GM19395 (cell line): ENCODE data around the gene PPP1R2C.

Experiments
- ATAC-seq: cut with Tn5 transposase; IDR thresholded peaks from one replicate; pipeline ENCODE4 v1.9.1; 2021; ENCODE audit warnings: mild to moderate bottlenecking, moderate library complexity; ENCODE audit not compliant: unreplicated experiment

The PPP1R2C gene

DNA sequence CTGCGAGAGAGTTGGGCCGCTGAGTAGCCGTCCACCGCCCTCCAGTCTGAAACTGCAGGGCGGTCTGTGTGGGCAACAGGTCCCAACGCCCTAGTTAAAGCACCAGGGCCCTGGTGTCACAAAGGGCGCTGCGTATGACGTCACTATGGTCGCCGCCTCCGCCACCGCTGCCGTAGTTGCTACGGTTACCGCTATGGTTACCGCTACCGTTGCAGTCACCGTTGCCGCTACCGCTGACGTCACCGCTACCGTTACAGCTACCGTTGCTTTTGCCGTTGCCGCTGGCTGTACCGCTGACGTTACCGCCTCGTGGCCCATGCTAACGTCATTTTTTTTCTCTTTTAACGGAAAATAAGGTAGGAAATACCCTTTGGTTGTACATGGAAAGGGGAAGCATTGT is at the start of gene PPP1R2C:
Gene PPP1R2C (minus strand): TSS at position 68 of the 400 bp plus-strand sequence. CDS start 84 bp downstream, outside the sequence.
- ATAC-seq, result no peak

DNA sequence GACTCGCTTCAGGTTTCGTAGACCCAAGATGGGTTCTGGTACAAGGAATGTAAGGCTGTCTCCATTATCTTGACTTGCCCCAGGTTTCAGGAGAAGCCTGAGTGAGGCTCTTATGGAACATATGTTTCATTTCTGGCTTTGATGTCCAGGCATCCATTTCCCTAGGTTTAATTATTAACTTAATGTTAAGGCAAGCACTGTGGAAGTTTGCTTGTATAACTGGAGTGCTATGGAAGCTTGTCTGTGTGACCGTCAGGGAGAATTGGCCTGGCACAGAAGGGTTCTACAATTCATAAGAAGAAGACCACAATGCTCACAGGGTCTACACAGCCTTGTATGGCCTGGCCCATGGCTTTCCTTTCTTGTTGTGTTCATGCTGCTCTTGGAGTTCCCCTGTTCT is 47.2 kb upstream of the PPP1R2C start:
- ATAC-seq, result no peak

DNA sequence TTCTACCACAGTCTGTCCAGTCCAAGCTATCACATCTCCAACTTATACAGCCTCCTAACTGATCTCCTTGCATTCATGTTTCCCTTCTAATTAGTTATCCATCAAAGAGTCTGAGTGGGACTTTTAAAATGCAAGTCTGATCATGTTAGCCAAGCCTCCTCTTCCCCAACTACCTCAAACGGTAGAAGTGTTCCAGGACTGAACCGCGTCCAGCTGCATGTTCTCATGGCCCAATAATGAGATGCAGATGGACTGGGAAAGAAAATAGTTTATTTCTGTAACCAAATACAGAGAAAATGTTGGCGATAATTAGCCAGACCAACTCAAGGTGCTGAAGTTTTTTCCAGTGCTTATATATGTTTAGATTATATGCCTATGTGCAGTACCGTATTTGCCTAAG is 46.6 kb upstream of the PPP1R2C start:
- ATAC-seq, result no peak

DNA sequence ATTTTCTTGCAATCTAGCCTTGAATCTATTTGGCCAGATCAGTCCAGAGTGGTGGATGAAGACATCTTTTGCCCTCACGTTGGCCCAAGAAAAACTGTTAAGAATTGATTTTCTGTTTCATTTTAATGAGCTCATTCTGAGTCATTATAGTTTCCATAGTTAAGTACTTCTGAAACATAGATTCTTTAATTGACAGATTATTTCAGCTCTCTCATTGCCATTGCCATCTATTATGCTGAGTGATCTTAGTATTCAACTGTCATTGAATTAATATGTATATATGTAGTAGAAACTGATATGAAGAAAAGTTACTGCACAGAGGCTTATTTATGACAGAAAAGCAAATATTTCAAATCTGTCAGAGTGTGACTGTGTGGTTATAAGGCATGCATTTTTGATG is 45.5 kb upstream of the PPP1R2C start:
- ATAC-seq, result no peak

DNA sequence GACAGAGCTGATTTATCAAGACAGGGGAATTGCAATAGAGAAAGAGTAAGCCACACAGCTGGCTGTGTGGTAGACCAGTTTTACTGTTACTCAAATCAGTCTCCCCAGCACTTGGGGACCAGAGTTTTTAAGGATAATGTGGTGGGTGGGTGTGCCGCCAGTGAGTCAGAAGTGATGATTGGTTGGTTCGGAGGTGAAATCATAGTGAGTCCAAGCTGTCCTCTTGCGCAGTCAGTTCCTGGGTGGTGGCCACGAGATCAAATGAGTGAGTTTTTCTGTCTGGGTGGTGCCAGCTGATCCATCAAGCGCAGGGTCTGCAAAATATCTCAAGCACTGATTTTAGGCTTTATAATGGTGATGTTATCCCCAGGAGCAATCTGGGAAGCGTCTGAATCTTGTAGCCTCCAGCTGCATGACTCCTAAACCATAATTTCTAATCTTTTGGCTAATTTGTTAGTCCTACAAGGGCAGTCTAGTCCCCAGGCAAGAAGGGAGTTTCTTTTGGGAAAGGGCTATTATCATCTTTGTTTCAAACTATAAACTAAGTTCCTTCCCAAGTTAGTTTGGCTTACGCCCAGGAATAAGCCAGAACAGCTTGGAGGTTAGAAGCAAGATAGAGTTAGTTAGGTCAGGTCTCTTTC is 44.0 kb upstream of the PPP1R2C start:
- no peak for ATAC-seq

DNA sequence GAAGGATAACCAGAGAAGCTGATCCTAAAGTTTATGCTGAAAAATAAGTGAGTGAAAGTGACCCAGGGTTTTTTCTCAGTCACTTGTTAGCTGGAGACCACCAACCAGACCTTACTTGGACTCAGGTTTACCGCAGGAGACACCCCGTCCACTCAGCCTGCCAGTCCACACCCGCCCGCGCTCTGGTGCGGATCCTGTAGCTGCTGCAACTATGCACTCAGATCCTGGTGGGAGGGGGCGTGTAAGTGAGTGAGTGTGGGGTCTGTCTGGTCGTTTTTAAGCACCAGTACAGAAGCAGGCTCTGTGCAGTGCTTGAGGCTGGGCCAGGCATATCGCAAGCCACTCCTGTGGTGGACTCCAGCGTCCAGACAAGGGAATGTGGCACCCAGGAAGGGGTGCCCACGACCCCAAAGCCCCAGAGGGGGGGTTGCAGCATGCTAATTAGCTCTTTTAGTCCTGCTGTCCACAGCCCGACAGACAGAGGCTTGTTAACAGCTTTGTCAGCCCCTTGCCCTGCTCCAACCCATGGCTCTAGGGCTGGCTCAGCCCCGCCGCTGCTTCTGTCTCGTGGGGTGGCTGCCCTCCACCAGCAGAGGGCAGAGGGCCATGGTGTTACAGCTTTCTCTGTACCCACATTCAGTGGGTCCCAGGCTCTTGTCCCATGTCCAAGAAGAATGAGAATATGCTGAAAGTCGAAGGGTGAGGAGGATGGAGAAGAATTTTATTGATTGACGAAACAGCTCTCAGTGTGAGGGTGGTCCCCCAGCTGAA is 40.4 kb upstream of the PPP1R2C start:
- no peak for ATAC-seq

DNA sequence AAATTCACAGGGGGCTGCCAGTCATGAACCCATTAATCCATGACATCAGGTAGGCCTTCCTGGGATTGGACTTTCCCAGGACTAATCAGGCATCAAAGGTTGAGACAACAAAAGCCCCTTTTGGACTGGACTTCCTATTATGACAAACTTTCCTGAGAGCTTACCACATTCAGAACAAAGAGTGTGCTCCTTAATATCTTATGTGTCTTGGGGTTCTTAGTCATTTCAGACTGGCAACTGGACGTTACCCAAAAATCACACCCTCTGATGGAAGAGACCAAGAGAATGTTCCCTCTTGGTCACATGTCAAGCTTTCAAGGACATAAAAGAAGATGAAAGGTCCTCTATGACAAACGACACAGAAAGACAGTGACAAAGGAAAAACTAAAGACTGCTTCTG is 31.6 kb upstream of the PPP1R2C start:
- ATAC-seq, result no peak

DNA sequence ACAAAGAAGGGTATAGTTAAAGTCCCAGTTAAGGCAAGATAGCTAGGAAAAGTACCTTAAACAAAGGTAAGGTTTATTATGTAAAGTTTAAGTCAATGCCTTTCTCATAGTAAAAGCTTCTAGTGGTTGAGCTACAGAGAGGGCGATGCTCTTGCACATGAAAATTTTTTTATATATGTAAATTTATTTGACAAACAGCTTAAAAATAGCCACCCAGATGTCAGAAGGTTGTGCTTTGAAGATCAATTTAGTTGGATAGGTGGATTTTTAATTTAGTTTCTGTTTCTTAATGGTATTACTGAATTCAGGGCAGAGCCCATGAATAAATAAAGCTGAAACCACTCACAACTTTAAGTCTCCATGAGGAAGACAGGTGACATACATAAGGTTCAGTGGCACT is 29.4 kb upstream of the PPP1R2C start:
- ATAC-seq, result no peak

DNA sequence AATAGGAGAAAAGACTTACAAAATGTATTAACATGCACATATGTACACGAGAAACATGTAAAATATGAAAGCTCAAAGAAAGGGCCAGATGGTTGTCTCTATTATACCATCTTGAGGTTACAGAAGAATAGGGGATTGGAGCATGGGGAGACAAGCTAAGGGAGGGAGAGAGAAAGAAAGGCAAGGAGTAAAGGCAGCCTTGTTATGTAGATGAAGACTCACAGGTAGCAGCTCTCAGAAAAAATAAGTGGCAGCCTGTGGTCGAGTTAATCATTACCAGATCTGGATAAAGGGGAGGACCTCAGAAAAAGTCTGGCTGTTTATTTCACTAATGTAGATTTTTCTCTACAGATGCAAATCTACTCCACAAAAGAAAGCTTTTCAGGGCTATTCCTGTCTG is 26.6 kb upstream of the PPP1R2C start:
- ATAC-seq, result no peak

DNA sequence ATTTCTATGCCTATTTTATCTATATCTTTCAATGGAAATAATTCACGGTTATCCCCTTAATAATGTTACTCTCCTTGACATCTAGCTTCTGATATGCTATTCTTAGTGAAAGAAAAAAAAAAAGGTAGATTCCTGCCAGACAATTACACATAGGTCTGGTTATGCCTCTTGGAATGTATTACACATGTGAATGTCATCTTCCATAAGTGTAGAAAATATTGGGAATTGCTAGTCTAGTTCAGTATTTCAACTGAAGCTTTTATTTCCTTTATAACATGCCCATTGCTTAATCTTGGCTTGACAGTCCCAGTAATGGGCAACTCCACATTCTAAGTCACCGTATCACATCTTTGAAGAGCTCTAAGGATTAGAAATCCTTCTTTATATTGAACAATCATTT is 25.4 kb upstream of the PPP1R2C start:
- no peak for ATAC-seq

DNA sequence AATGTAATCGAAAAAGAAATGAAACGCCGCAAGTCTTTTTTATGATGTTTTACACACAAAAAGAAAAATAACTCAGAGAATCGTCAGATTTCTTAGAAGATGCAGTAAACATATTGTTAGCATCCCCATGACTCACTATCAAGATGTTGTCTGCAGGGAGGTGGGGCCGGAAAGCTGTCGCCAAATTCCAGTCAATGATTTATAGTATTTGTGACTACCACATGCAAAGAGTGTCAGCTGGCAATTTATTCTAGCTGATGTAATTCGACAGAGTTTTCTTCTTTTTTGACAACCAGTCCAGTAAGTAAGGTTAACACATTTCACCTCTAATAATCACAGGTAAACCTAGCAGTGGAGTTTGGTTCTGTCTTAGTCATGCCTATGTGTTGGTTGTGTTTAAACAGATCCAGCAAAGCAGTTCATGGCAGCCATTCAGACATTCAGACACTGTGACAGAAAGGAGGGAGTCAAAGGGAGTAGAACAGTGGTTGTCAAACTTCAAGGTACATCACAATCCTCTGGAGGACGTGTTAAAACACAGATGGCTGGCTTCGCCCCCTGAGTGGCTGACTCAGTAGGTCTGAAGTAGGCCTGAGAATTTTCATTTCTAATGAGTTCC is 19.8 kb upstream of the PPP1R2C start:
- no peak for ATAC-seq

DNA sequence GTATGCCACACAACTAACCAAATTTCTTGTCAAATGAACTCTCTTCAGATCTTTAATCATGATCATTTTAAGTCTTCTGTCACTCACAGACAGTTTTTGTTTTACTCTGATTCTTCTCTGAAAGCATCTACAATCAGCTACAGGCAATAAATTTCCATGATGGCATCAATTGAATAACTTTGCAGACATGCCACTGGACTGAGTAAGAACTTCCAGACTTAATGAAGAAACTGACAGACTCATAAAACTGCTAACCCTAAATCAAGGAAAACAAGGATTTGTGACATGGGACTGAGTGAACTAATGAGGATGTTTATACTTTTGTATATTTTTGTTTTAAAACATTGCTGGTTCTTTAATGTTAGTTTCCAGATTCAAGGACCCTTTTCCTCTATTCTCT is 5.5 kb upstream of the PPP1R2C start:
- ATAC-seq, result no peak

DNA sequence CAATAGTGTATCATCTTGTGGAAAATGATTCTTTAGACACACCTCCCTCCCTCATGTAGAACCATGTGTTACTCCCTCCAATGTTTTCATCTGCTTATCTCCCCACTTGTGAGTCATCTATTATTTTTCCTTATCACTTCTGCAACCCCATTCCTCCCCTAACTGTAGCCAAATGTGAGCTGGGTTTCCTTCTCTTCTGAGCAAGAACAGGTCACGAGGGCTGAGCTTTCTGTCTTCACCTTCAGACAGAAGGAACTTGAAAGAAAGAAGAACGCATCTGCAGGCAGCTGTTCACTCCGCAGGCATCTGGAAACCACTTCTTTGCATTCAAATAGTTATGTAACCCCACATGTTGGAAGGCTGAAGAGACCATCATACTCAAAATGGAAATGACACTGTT is 1.8 kb downstream of the PPP1R2C start:
- ATAC-seq, result peak; percentile 55

DNA sequence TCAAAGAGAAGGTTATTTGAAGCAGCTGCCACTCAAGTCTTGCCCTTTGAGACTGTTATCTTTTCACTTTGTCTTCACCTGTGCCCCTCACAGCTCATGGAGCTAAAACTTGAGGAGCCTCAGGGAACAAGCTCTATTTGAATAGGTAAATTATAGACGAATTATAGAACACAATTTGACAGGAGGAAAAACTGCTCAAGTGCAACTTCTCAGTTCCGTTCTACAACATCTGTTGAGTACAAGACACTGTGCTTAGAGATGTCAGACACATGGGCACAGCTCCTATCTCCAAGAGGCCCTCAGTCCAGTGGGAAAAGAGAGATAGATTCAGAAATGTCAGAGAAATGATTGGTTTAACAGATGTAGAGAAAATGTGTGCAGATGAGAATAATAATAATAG is 5.1 kb downstream of the PPP1R2C start:
- ATAC-seq, result peak; percentile 58

DNA sequence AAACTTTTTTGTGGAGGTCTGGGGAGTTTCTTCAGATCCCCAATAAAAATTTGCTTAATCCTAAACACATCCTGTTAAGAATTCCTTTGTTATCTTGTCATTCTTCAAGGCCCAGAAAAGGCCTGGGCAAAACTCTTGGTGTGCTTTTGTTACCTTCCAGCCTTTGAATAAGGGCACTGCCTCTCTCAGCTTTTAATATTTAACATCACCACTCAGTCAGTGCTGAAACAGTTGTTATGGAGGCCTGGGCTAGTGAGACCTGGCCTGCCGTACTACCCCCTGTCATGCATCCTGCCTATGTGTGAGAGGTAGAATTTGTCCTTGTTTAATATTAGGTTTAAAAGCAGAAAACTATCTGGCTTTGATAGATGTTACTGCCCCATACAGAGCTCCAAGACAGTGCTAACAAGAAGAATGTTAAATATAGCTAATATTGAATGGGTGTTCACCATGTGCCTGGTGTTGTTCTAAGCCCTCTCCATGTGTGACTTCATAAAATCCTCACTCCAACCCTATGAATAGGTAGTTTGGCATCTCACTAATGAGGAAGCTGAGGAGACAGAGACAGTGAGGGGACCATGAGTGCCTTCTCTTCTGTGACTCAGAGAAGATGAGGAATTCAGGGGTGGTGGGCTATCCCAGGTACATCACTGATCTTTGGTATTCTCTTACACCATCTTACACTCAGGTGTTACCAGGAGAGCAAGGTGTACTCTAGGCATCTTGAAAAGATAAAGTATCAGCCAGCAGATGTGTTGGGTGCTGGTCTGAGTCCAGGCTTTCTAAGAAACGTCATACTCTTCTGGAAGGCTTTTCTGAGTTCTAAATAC is 6.2 kb downstream of the PPP1R2C start:
- ATAC-seq, result no peak

DNA sequence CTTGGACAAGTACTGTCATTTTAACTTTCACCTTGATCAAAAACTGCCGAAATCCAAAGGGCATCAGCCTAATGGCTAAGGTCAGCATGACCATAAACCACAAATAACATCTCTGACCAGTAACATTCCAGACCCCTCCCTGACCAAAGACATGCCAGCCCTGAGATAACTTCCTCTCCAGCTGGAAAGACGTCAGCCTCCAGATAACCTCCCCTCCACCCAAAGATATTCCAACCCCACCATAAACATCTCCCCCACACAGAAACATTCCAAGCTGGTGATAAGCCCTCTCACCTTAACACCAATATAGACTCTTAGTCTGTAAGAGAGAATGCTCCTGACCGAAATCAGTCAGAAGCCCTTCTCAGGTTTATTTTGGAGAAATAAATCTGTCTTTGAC is 7.4 kb downstream of the PPP1R2C start:
- no peak for ATAC-seq

DNA sequence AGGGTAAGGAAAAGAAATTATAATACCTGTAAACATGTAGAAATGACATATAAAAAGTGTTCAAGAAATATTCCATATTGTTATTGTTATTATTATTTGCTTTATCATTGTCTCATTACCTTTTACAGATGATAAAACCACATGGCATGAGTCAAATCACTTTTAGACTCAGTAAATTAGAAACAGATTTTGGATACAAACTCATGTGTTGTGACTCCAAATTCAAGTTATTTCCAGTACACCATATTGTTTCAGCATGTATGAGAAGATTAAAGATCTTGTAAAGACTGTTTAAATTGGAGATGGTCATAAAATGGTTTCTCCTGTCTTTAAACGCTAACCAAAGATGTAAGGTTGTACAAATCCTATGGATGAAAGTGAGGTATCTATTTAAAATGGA is 18.1 kb downstream of the PPP1R2C start:
- ATAC-seq, result no peak

DNA sequence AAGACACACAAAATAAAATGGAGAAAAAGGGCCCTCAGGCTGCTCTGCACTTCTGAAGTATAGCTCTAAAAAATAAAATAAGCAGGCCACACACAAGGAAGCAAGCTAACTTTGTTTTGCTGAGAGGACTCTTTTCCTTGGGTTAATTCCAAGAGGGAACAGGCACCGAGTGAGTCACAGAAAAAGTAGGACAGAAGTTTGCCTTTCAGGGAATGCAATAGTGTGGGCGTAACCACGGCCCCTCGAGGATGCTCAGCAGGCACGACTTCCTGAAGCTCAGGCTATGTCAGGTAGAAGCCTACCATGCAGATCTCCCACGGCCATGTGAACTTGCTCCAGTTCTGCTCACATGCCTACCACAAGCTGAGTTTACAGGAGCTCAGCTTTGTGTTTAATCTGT is 22.1 kb downstream of the PPP1R2C start:
- no peak for ATAC-seq

DNA sequence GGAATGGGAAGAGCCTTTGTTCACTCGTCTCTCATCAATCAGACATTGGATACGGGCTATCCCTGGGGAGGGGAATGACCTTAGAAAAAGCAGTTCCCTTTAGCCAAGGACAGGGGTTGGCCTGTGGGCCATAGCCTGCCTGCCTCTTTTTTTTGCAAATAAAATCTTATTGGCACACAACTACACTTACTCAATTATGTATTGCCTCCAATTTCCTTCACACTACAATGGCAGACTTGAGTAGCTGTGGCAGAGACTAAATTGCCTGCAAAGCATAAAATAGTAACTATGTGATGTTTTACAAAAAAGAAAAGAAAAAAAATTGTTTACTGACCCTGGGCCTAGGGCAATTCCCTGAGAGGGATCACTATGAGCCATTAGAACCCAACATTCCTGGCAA is 23.4 kb downstream of the PPP1R2C start:
- no peak for ATAC-seq

DNA sequence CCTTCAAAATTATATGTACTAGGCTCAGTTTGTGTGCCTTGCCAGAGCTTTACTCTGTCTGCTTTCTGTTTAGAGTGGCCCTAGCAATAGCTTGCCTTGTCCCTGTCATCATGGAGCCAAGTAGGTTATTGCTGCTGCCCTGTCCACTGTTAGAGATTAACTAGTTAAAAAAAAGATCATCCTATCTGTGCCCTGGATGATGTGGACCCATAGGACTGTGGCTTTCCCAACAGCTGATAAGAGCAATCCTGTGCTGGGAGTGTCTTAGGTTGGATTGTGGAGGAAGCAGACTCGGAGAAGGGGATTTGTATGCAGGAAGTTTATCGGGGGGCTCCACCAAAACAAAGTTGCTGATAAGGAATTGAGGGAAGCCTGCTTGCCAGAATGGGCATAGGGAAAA is 23.8 kb downstream of the PPP1R2C start:
- ATAC-seq, result no peak

DNA sequence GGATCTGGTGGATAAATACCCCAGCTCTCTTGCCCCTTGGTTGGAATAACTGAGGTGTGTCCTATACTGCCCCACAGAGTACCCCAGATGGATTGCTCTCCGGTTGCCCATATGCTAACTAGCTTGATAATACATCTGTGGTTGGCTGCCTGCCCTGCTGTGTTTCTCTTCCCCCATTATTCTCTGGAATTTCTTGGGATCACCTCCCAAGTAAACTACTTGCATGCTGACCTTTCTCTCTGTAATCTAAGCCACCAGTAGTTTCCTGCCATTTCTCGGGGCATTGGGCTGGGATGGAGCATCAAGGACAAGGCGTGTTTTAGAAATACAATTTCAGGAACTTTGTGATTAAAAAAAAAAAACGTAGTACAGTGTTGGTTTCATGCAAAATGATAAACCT is 25.2 kb downstream of the PPP1R2C start:
- ATAC-seq, result no peak
